Measurements from ENCODE around the gene IQCN. TPM values are rescaled to one million over a fixed set of nuclear protein-coding genes. Genes with fewer than 3 reads are reported as not detected.
A peak's percentile ranks its signal among the peaks of the same experiment; 100 is the strongest.

Gene IQCN
- total RNA-seq, 1 experiment from 2014 or later, result 0.13 TPM

GRCh38 chr19:18284712-18285360 is 10.6 kb upstream of the IQCN start:
- Histone ChIP-seq H3K27ac (no peak overlapping the region), H3K4me3 (no peak overlapping the region), H3K4me1 (replicated peaks) (peaks cover 20% of the 10 kb centered on the region), H3K9me3 (replicated peaks) (peaks cover 4% of the 10 kb centered on the region; the same call in 1 of the 2 replicates), H3K27me3 (replicated peaks) (no peaks in the 10 kb centered on the region), H3K36me3 (peaks cover 9% of the 10 kb centered on the region)
- DNase-seq (ENCODE audit: low read depth in 1 of 2, low spot score in 2 of 2), result no peak

GRCh38 chr19:18283338-18283737 is 9.1 kb upstream of the IQCN start:
- no peaks in the 10 kb centered on the region for H3K27me3 ChIP-seq (replicated peaks)
- peaks cover 4% of the 10 kb centered on the region; the same call in 1 of the 2 replicates for H3K9me3 ChIP-seq (replicated peaks)
- no peak overlapping the region for H3K27ac ChIP-seq
- peaks cover 18% of the 10 kb centered on the region for H3K36me3 ChIP-seq
- H3K4me3 ChIP-seq, result no peak overlapping the region
- peaks cover 26% of the 10 kb centered on the region for H3K4me1 ChIP-seq (replicated peaks)
- DNase-seq (ENCODE audit: low read depth in 1 of 2, low spot score in 2 of 2), result no peak

GRCh38 chr19:18282788-18283141 is 8.5 kb upstream of the IQCN start:
- Histone ChIP-seq H3K4me3 (peak overlapping the region; percentile 82; the same call in 1 of the 2 replicates), H3K4me1 (replicated peaks) (peaks cover 26% of the 10 kb centered on the region), H3K9me3 (replicated peaks) (peaks cover 4% of the 10 kb centered on the region; the same call in 1 of the 2 replicates), H3K27me3 (replicated peaks) (no peaks in the 10 kb centered on the region), H3K36me3 (peaks cover 22% of the 10 kb centered on the region), H3K27ac (peak overlapping the region; percentile 99)
- DNase-seq (ENCODE audit: low read depth in 1 of 2, low spot score in 2 of 2), result no peak

- Histone ChIP-seq H3K36me3 (peaks cover 22% of the 10 kb centered on the region), H3K27me3 (replicated peaks) (no peaks in the 10 kb centered on the region), H3K9me3 (replicated peaks) (peaks cover 4% of the 10 kb centered on the region; the same call in 1 of the 2 replicates), H3K4me3 (peak overlapping the region; percentile 82), H3K27ac (peak overlapping the region; percentile 99), H3K4me1 (replicated peaks) (peaks cover 26% of the 10 kb centered on the region)
- DNase-seq (ENCODE audit: low read depth in 1 of 2, low spot score in 2 of 2), result peak in 1 of 2 experiments; percentile 71
These were observed 8.0 kb upstream of the IQCN start for GRCh38 chr19:18282021-18282787.

GRCh38 chr19:18281082-18282020 is 7.1 kb upstream of the IQCN start, which contains the start of gene JUND:
JUND (minus strand) TSS chr19:18281622; CDS start chr19:18281484, 138 bp downstream.
- peaks cover 4% of the 10 kb centered on the region; the same call in 1 of the 2 replicates for H3K9me3 ChIP-seq (replicated peaks)
- H3K27me3 ChIP-seq (replicated peaks), result no peaks in the 10 kb centered on the region
- peak within 1 kb of the TSS; percentile 99 for H3K27ac ChIP-seq
- peak within 1 kb of the TSS; percentile 82 for H3K4me3 ChIP-seq
- DNase-seq (ENCODE audit: low read depth in 1 of 2, low spot score in 2 of 2), result peak; percentile 97 to 99
- H3K36me3 ChIP-seq, result peaks cover 22% of the 10 kb centered on the region
- peaks cover 26% of the 10 kb centered on the region for H3K4me1 ChIP-seq (replicated peaks)

- Histone ChIP-seq H3K4me1 (replicated peaks) (peaks cover 28% of the 10 kb centered on the region), H3K36me3 (peaks cover 22% of the 10 kb centered on the region), H3K9me3 (replicated peaks) (peaks cover 4% of the 10 kb centered on the region; the same call in 1 of the 2 replicates), H3K27me3 (replicated peaks) (no peaks in the 10 kb centered on the region), H3K4me3 (peak overlapping the region; percentile 82), H3K27ac (peak overlapping the region; percentile 68)
- DNase-seq (ENCODE audit: low read depth in 1 of 2, low spot score in 2 of 2), result peak; percentile 65 to 86
These were observed 6.2 kb upstream of the IQCN start for GRCh38 chr19:18280247-18281081.

DNA sequence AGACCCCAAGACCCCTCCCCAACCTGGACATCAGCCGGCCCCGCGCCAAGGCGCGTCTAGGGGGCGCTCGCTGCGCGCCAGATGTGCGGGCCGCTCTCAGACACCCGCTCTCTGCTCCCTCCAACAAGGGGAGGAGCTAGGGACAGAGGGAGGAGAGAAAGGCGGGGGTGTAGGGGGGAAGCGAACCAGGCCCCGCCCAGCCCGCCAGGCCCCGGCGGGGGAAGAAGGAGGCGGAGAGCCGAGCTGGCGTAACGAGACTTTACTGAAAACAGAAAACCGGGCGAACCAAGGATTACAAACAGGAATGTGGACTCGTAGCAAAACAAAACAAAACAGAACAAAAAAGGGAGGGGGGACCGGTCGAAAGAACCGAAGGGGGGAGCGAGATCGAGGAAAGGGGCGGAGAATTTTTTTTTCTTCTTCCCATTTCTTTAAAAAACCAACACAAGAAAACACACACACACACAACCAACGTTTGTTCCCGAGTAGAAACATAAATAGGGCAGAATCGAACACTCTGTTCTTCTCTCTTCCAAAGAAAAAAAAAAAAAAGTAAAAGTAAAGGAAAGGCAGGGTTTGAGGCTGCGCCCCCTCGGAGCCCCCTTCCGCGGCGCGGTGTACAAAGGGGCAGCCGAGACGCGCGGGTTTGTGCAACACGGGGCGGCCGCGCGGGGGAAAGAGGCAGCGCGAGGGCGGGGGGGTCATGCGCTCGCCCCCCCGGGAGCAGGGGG is 5.4 kb upstream of the IQCN start:
- Histone ChIP-seq H3K9me3 (replicated peaks) (peaks cover 4% of the 10 kb centered on the region; the same call in 1 of the 2 replicates), H3K27ac (peak overlapping the region; percentile 41), H3K27me3 (replicated peaks) (no peaks in the 10 kb centered on the region), H3K4me1 (replicated peaks) (peaks cover 36% of the 10 kb centered on the region), H3K4me3 (peak overlapping the region; percentile 82), H3K36me3 (peaks cover 22% of the 10 kb centered on the region)
- peak; percentile 95 to 97 for DNase-seq (ENCODE audit: low read depth in 1 of 2, low spot score in 2 of 2)

GRCh38 chr19:18279266-18279515 is 4.9 kb upstream of the IQCN start:
- no peak for DNase-seq (ENCODE audit: low read depth in 1 of 2, low spot score in 2 of 2)
- peaks cover 22% of the 10 kb centered on the region for H3K36me3 ChIP-seq
- H3K9me3 ChIP-seq (replicated peaks), result peaks cover 4% of the 10 kb centered on the region; the same call in 1 of the 2 replicates
- peak overlapping the region; percentile 82 for H3K4me3 ChIP-seq
- H3K4me1 ChIP-seq (replicated peaks), result peaks cover 40% of the 10 kb centered on the region
- no peaks in the 10 kb centered on the region for H3K27me3 ChIP-seq (replicated peaks)
- H3K27ac ChIP-seq, result no peak overlapping the region

GRCh38 chr19:18278521-18279265 is 4.4 kb upstream of the IQCN start:
- Histone ChIP-seq H3K36me3 (peaks cover 22% of the 10 kb centered on the region), H3K4me1 (replicated peaks) (peaks cover 40% of the 10 kb centered on the region), H3K4me3 (peak overlapping the region; percentile 82), H3K9me3 (replicated peaks) (peaks cover 4% of the 10 kb centered on the region; the same call in 1 of the 2 replicates), H3K27ac (no peak overlapping the region), H3K27me3 (replicated peaks) (no peaks in the 10 kb centered on the region)
- no peak for DNase-seq (ENCODE audit: low read depth in 1 of 2, low spot score in 2 of 2)

- H3K4me3 ChIP-seq, result no peak overlapping the region
These were observed 617 bp upstream of the IQCN start for GRCh38 chr19:18274781-18275356.

GRCh38 chr19:18273561-18274218 is 562 bp downstream of the IQCN start:
- DNase-seq (ENCODE audit: low read depth in 1 of 2, low spot score in 2 of 2), result no peak
- Histone ChIP-seq H3K9me3 (replicated peaks) (no peaks in the 10 kb centered on the region), H3K27me3 (replicated peaks) (no peaks in the 10 kb centered on the region), H3K4me1 (replicated peaks) (peaks cover 14% of the 10 kb centered on the region), H3K36me3 (peaks cover 7% of the 10 kb centered on the region), H3K4me3 (no peak overlapping the region), H3K27ac (no peak overlapping the region)

More at GRCh38 chr19:18274781-18275356, 617 bp upstream of the IQCN start:
- Histone ChIP-seq H3K27ac (peak overlapping the region; percentile 38), H3K4me1 (replicated peaks) (peaks cover 20% of the 10 kb centered on the region), H3K27me3 (replicated peaks) (no peaks in the 10 kb centered on the region), H3K9me3 (replicated peaks) (no peaks in the 10 kb centered on the region), H3K36me3 (peaks cover 13% of the 10 kb centered on the region)
- peak; percentile 54 to 79 for DNase-seq (ENCODE audit: low read depth in 1 of 2, low spot score in 2 of 2)
